Activated CD4-positive, alpha-beta T cell treated with anti-CD3 and anti-CD28 coated beads for 1 hour (primary cell): ENCODE data around the gene RFC5.
A peak's percentile ranks its signal among the peaks of the same experiment; 100 is the strongest.
"Not testable (repeated sequence)": the region's sequence is repeated elsewhere in the genome, so short reads cannot be mapped to it uniquely, and the experiment has no call there.

Source experiments
- DNase-seq: peaks from one replicate; pipeline ENCODE4 v3.0.0-alpha.2; 2020

RFC5 gene, protein sequence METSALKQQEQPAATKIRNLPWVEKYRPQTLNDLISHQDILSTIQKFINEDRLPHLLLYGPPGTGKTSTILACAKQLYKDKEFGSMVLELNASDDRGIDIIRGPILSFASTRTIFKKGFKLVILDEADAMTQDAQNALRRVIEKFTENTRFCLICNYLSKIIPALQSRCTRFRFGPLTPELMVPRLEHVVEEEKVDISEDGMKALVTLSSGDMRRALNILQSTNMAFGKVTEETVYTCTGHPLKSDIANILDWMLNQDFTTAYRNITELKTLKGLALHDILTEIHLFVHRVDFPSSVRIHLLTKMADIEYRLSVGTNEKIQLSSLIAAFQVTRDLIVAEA

DNA sequence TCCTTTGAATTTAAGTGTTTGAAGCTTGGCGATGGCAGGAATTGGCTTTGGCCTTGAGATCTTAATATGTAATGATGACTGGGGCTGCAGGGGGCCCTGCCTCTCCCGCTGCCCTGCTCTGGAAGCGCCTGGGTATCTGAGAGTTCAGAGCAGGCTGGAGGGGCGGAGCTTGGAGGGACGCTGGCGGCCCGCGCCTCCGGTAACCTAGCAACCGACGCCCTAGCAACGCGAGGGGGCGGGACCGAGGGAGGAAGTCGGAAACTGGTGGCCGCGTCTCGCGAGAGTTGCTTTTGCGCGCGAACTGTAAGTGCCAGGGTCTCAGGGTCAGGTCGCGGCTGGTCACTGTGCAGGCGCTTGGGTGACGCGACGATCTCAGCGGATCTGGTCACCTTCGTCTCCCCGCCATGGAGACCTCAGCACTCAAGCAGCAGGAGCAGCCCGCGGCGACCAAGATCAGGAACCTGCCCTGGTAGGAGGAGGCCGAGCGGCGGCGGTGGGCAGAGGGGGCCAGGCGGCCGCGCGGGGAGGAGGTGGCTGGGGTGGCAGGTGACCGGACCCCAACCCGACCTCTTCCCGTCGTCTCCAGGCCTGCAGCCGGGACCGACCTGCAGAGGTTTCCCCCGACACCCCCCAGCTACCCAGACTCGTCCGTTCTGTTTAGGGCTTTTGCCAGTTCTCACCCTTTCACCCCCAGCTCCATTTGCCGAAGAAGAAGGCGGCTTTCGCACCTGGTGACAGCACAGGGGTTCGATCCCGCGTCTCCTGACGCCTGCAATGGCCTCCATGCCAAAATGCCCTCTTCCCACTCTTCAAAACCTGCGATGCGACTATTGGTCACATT, at the start of gene RFC5:
Gene RFC5, plus strand, starts transcription at position 280 of the 841 bp plus-strand sequence. Its CDS starts 125 bp downstream, at position 405.
- peak; percentile 96 for DNase-seq

GRCh38 chr12:117967043-117967442, 49.5 kb upstream of the RFC5 start:
- no peak for DNase-seq

DNA sequence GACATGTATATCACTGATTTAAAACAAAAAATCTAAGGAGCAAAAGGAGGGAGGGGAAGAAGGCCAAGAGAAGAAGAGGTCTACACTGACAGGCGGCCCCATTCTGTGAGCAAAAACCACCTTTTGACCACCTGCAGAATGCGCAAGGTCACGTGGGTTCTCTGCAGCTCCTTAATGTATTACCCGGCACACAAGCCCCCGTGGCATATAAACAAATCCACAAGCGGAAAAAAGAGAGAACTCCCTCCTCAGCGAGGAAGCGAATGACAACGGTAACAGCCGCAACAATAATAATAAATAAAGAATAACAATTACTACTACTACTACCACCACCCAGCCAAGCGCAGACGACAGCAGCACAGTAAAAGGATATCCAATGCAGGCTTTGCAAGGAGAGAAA, 49.0 kb upstream of the RFC5 start:
- no peak for DNase-seq

DNA sequence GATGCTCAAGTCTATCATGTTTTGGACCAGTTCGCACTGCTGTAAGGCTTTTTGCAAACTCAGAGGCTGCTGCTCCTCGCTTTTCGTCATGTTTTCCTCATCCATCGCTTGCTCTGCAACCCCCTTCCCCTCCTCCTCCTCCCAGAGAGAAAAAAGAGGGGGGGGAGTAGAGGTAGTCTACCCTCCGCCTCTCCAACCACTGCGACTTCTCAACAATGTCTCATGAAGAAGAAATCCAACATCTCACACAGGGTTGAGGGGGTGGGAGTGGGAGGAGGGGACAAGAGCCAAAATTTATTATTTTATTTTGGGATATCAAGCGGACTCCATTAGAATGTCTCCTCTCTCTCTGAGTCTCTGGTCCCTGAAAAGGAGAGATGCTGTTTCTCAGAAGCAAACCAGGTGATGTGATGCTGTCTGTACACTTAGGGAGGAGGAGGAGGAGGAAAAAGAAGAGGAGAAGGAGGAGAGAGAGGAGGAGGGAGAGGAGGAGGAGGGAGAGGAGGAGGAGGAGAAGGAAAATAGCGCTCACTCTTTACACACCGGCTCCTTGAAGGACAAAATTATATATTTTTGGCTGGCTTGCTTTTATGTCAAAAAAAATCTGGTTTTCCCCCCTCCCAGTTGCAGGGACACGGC, 48.2 kb upstream of the RFC5 start:
- no peak for DNase-seq

DNA sequence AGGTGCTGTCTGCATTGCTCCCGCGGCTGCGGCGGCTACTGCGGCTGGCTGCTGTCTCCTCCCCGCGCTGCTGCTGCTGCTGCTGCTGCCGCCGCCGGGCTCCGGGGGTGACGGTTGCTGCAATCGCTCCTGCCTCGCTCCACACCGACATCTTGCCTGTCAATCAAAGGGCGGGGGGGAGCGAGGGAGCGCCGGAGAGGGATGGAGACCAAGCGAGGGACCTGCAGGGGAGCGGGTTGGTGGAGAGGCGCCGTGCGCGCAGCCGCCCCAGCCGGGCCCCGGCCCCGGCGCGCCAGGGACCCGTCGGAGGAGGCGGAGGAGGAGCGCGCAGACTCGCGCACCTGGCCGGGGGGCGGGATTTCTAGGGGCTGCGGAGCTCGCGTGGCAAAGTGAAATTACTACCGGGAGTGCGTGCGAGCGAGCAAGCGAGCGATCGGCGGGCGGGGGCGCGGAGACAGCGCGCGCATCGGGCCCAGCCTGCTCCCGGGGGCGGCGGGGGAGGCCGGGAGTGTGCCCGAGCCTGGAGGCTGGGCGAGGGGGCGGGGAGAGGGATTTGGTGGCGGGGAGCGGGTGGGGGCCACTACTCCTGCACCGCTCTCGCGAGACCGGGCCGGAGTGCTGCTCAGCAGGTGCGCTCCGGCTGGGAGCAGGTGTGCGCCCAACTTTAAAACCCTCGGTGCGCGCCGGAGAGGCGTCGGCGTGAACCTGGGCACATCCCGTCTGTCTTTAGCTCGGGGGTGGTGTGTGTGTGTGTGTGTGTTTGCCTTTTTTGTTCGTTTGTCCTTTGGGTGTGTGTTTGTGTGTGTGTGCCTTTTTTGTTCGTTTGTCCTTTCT, 47.5 kb upstream of the RFC5 start, which contains the start of gene KSR2:
Gene KSR2, minus strand, starts transcription at position 165 of the 834 bp plus-strand sequence. CDS start 735 bp downstream, outside the sequence.
- peak; percentile 19 for DNase-seq

GRCh38 chr12:117970334-117970733, 46.2 kb upstream of the RFC5 start:
- no peak for DNase-seq

- DNase-seq: no peak
Measured at GRCh38 chr12:117972301-117972700, 44.2 kb upstream of the RFC5 start.

- DNase-seq: no peak
Measured at GRCh38 chr12:117975006-117975405, 41.5 kb upstream of the RFC5 start.

GRCh38 chr12:117977373-117977772, 39.1 kb upstream of the RFC5 start:
- DNase-seq: no peak

- no peak for DNase-seq
Measured at GRCh38 chr12:117980616-117981015, 35.9 kb upstream of the RFC5 start.

DNA sequence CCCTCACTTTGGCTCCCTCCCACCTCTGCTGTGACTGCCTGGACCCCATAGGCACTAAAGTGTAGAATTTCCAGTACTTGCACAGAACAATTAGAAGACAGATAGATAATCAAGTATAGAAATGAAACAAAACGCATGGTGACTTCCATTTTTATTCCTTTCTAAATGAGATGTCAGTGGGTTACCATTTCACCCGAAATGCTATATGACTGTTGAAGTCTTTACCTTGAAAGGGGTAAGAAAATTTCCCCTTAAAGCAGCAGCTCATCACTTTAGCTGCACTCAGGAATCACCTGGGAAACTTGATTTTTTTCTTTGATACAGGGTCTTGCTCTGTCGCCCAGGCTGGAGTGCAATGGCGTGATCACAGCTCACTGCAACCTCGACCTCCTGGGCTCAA, 35.2 kb upstream of the RFC5 start:
- DNase-seq: no peak

DNA sequence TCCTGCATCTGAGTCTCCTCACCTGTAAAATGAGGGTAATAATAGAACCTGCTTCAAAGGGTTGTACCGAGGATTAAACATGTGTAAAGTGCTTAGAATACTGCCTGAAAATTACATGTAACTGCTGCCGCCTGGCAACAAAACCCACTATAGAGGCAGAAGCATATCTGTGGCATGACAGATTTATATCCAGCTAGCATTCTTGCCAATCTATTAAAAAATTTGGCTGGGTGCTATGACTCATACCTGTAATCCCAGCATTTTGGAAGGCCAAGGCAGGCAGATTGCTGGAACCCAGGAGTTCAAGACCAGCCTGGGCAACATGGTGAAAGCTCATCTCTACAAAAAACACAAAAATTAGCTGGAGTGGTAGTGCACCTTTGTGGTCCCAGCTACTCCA, 31.3 kb upstream of the RFC5 start:
- DNase-seq: no peak

DNA sequence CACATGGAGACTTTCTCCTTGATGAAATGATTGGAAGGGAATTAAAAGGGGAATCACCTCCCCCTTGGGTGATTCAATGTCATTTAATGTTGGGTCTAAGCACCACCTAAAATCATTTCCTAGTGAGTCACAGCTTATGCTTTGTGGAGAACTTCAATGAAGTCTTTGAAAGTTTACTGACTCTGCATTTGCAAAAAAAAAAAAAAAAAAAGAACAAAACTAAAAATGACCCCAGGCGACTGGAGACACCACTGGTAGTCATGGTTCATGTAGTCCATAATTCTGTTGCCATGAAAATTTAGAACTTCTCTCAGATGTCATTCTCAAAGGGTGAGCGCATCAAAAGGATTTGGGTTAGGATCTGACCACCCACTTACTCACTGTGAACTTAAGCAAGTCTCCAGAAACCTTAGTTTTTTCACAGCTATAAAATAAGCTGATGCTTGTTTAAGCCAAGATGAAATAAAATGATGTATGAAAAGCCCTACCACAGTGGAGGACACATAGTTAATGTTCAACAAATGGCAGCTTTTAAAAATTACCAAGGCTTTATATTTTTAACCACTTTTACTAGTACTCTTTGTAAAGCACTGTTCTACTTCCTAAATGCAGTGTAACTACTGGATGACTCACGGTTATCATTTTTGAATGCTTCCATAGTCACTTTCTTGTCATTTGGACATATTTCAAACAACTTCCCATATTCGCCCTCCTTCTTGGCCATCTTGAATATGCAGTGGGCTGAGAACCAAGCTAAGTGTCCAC, 29.6 kb upstream of the RFC5 start:
- no peak for DNase-seq

DNA sequence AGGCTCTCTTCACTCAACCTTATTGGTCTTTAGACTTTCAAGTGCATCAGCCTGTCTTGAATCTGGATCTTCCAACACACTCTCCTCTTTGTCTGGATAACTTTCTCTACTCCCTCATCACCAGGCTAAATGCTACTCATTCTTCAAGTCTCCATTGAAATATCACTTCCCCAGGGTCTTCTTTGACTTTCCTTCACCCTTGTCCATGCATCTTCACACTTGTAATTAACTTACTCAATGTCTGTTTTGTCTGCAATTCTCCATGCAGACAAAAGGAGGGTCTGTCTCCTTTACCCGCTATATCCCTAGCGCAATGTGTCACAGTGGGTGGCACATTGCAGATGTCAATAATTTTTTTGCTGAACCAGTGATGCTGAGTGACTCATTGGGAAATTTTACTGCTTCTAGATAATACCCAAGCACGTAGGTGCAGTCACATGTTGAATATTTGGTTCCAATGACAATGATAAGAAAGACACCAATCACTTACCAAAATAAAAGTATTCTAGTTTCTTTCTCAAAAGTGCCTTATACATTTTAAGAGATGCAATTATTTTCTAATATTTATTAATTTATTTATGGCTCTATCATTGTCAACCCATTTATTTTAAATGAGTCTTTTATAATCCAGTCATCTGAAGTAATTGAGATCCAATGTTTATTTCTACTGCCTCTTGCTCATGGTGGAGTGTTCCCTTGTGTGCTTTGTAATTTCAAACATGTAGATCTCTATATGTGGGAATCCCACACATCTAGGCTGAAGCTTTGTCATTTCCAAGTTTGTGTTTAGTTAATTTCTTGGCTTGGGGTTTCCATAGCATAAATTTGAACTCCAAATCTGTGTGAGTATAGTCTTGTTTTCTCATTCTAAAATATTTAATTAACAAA, 21.7 kb upstream of the RFC5 start:
- no peak for DNase-seq

GRCh38 chr12:117998719-117999118, 17.8 kb upstream of the RFC5 start:
- DNase-seq: no peak

- not testable (repeated sequence) for DNase-seq
Measured at GRCh38 chr12:117999806-118000205, 16.7 kb upstream of the RFC5 start.

DNA sequence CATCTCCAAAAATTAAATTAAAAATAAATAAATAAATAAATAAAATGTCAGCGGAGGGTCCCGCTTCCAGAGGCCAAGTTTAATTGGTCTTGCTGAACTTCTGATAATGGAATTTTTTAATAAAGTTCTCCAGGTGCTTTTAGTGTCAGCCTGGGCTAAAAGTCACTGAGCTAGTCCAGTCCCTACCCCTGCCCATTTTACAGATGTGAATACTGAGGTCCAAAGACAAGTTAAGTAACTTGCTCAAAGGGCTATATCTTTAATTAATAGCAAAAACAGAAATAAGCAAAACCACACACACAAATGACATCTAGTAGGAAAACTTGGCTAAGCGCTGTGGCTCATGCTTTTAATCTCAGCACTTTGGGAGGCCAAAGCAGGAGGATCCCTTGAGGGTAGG, 5.6 kb upstream of the RFC5 start:
- no peak for DNase-seq

GRCh38 chr12:118011377-118011776, 5.1 kb upstream of the RFC5 start:
- DNase-seq: no peak

GRCh38 chr12:118011961-118012360, 4.5 kb upstream of the RFC5 start:
- DNase-seq: no peak

- DNase-seq: no peak
Measured at GRCh38 chr12:118013283-118013682, 3.2 kb upstream of the RFC5 start.

DNA sequence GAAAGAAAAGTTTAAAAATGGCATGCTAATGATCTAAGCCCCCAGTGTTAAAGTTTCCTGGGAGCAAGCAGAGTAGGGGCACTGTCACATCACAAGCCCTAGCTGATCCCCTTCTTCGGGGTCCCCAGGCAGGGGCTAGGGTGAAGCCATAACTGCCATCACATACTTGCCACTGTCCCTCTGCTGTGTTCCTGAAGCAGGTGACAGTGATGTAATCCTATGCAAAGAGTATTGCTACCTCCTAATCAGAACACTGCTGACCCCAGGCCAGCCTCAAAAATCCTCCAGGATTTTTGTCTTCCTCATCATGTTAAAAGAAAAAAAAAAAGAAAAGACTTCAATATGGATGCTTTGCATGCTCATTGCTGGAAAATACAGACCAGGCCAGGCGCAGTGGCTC, 1.2 kb upstream of the RFC5 start:
- DNase-seq: no peak
